GM21723 (cell line): Measurements from ENCODE around the gene PALLD.

Experiments used
- ATAC-seq: cut with Tn5 transposase; IDR thresholded peaks from one replicate; pipeline ENCODE4 v1.9.1; 2021; ENCODE audit warnings: mild to moderate bottlenecking, moderate library complexity; ENCODE audit not compliant: unreplicated experiment

PALLD gene

DNA sequence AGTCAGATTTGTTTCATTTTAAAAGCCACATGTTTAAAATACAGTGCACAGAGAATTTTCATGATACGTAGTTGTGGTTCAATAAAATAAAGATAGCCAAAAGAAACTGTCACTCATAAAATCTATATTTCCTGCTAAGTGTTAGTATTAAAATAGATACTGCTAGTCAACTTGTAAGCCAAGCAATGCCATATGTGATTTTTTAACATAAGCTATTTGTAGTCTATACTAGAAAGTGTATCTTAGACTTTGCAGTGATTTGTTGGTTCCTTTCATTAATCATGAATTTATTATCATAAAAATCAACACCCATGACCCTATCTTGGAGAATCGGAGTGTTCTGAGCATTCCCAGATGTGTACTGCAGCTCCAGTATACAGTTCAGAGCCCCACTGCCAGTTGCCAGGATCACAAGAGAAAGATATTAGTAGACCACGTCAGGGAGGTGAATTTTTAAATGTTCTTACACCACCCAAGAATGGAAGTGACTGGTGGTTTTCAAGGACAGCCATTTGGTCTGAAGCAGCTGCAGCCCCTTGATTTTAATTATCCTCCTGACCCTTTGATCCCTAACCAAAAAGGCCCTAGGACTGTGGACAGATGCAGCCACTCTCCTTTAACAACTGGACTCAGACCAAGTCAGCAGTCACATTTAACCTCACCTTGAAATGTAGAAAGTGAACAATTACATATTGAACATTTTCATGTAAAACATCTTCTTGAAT is 163.1 kb downstream of the PALLD start:
- no peak for ATAC-seq

DNA sequence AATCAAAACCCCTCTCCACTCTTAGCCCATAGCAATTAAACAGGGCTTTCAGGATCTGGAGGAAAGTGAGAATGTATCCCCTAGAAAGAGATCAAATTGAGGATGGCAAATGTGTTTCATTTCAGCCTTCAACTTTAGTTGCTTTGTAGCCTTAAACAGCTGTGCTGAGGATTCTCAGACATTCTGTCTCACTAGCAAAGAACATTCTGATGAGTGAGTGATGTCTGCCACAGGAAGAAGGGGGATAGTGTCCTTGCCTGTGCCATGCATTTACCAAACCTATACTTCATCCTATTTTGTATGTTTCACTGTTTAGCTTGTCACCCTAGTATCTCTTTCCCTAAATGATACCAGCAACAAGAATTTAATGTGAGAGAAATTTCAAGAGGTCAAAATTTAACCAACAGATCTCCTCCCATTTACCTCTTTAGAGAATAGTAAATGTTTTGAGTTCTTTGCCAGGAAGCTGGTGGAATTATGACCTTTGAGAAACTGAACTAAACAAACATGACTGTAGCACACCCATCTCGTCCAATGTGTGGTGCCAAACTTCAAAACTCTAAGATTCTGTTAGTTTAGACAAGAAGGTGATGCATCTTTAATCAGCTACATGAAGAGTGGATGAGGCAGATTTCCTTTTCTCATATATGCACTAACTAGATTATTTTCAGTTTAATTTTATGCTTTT is 165.6 kb downstream of the PALLD start:
- ATAC-seq, result no peak

DNA sequence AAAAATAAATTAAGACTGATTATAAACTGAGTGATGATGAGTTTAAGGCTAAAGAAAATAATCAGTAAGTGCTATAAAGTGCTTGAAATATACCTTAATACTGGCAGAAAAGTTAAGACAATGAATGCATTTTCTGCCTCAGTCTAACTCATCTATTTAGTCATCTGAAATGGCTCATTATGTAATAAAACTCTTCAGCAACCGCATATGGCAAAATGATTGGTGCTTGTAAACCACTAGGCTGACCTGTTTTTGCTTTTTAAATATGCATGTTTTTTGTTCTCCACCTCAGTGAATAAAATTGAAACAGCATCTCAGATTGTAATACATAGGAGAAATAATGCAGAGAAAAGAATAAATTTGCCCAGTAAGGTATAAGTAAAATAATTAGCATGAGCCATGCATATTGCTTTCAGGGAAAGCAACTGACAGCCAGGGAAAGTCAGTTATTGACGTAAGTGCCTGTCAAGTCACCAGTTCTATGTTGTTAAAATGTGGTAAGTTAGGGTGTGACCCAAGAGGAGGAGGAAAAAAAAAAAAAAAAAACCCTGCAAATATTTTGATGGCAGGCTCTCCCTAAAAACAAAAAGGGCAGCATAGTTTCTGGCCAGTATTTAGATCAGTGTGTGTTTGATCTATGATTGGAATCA is 167.5 kb downstream of the PALLD start:
- ATAC-seq, result no peak

DNA sequence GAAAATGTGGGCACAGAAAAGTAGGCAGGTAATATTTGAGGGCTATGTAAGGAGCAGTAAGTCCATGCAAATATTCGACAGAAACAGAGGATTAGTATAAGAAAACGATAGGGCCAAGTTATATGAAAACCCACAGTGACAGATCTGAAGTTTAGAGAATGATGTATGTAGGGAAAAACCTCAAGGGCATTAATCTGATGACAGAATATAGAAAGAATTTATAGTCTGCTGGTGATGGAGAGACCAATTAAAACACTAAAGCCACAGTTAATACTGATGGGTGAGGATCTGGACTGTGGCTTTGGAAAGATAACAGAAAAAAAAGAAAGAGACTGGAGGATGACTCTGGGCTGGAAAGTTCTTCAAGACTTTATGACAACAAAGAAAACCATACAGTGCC is 169.7 kb downstream of the PALLD start:
- ATAC-seq, result no peak

DNA sequence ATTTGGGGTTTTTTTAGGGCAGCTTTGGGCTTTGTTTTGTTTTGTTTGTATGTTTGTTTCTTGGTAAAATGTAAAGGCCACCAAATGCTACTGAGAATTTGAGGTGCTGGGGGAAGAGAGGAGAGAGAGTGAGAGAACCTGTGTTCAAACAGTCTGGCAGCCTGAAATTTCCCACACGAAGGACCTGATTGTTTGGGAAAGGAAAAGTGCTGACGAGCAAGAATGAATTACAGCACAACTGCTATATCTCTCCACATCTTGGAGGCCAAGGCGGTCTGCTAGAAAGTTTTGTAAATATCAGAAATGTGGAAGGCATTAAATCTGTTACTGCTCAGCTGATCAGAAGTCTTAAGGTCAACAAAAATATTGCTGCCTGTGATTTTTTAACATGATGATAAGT is 170.5 kb downstream of the PALLD start:
- no peak for ATAC-seq

DNA sequence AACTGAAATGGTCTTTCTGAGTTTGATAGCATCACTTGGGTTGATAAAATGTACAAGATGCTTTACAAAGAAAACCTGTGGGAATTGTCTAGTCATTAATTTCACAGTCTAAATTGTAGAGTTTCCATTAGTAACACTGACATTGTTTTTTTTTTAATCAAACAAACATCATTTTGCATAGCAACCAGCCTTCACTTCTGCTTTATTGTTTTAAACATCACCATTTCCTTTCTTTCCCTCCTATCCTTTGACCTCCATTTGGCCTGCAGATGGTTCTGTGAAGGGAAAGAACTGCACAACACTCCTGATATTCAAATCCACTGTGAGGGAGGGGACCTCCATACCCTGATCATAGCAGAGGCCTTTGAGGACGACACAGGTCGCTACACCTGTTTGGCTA is 171.1 kb downstream of the PALLD start:
- ATAC-seq, result no peak

DNA sequence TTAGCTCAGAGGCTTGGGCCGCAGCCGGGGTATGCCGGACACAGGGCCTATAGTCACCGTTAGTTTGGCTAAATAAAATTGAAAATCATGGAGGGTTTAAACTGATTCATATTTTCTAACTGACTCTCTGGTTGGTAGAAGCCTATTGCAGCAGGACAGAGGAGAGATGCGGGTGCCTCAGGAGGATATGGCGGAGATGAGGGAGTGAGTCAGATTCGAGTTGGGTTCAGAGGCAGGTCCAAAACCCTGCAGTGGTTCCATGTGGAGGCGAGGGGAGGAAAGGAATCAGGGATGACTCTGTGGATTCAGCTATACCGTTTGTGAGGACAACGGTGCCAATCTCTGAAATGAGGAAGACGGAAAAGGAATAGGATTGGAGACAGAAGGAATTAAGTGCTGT is 176.6 kb downstream of the PALLD start:
- no peak for ATAC-seq

DNA sequence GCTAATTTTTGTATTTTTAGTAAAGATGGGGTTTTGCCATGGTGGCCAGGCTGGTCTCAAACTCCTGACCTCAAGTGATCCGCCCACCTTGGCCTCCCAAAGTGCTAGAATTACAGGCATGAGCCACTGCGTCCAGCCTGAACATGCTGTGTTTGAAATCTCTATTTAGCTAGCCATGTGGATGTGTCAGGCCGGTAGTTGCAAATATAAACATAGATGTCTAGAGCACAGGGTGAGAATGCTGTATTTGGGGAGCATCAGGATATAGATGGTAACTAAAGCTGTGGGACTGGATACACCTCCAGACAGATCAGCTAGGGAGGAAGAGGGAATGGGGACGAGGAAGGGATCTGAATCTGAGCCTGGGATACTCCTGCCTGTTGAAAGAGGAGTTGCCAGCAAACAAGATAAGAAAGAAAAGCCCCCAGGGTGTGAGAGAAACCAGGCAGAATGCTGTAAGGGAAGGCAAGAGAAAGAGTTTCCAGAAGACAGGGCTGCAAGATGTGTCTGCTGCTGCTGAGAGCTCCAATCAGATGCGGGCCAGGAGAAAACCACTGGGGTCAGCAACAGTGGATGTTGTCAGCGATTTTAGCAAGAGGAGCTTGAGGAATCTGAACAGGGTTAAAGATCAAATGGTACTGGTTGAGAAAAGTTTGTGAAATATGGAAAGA is 177.4 kb downstream of the PALLD start:
- no peak for ATAC-seq

DNA sequence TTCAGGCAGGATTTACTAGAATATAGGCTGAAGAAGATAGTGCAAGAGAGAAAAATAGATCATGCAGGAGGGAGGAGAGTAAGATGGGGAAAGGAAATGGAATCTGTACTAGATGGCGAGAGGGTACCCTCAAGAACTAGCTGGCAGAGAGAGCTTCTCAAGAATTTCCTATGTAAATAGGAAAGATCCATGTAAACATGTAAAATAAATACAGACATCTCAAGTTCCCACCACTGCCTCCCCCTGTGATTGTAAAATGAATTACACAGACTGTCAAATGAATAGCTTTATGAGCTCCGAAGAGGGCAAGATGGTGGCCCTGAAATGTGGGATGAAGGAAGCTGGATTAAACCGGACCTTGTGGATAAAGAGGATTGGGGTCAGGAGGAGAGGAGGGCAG is 178.0 kb downstream of the PALLD start:
- ATAC-seq, result no peak

DNA sequence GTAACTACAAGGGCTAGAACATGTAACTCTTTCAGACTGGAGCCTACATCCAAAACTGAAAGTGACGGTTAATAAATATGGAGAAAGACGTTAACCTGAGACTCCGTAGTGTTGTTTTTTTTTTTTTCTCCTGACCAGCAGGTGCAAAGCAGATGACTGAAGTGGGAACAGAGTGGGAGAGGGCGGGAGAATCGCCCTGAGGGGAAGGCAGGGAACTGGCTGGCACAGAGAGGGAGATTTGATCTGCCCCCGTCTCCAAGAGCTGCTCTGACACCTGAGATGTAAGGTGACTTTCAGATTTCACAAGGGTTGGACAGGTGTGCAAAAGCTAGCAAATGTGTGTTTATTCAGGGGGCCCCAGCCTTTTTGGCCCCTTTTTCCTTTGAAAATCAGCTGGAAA is 180.2 kb downstream of the PALLD start:
- ATAC-seq, result no peak

DNA sequence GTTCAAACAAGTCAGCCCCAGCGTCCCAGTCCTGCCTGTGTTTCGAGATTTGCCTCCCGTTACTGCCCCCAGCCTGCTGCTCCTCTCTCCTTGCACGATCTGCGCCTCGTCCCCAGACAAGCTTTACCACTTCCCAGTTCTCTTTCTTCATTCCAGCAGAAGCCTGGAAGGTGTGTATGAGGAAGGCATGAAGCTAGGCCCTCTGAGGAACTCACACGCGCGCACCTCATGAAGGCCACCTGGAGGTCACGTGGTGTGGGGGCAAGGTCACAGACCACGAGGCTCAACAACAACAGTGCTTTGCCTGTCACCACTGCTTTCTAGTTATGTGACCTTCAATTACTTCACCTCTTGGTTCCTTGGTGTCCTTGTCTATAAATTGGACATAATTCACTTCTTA is 181.0 kb downstream of the PALLD start:
- ATAC-seq, result no peak

DNA sequence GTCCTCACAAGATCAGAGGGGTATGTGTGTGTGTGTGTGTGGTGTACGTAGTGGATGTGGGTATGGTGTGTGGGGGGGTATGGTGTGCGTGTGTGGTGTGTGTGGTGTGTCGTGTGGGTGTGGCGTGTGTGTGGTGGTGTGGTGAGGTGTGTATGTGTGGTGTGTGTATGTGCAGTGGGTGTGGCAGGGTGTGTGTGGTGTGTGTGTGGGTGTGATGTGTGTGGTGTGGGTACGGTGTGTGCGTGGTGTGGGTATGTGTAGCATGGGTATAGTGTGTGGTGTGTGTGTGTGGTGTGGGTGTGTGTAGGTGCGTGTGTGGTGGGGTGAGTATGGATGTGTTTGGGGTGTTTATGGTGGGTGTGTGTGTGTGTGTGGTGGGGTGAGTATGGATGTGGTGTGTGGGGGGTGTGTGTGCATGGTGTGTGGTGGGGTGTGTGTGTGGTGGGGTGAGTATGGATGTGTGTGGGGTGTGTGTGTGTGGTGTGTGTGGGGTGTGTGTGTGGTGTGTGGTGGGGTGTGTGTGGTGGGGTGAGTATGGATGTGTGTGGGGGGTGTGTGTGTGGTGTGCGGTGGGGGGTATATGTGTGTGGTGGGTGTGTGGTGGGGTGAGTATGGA is 182.0 kb downstream of the PALLD start:
- no peak for ATAC-seq

DNA sequence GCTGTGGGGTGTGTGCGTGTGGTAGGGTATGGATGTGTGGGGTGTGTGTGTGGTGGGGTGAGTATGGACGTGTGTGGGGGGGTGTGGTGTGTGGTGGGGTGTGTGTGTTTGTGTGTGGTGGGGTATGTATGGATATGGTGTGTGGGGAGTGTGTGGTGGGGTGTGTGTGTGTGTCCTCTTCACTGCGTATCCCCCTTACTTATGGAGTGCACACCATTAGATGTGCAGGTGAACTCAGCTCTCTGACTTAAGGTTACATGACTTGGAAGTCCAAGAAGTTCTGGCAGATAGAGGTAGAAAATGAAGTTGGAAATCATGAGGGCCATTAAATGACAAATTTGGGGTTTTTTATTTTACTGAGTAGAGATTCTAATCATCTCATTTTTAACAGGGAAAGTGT is 182.5 kb downstream of the PALLD start:
- no peak for ATAC-seq

DNA sequence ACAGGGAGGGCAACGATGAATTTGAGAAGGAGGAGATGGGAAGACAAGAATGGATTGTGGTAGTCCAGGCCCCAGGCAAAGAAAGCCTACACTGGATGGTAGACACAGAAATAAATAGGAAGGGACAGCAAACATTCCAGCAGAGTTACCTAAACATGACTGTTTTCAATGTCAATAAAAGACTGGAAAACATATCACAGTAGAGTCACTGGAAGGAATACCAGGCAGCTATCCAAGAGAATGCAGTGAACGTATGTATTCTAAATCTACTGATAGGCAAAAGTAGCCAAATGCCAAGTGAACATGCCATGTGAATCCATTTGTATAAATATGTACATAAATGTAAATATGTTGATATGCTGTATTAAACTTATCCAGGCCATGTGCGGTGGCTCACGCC is 183.0 kb downstream of the PALLD start:
- no peak for ATAC-seq

DNA sequence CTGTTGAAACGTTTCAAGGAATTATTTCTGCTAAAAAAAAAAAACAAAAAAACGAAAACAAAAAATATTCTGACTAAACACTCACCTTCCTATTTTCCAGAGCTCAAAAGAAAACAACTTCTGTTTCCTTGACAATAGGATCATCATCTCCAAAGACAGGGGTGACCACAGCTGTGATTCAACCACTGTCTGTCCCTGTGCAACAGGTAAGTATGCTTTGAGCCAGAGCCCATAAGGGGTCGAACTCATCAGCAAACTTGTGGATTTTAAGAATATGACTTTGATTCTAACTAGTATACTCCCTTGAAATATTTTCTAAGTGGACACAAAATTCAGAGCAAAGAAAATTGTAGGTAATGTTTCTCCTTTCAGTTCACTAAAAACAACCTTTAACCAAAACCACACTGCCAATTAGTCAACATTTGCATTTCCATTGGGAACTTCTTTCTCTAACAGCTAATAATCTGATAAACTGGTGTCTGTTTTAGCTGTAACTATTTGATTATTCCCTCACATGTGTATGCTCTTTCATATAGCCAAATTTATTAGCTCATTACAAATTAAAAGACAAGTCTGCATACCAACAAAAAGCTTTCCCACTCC is 186.1 kb downstream of the PALLD start:
- no peak for ATAC-seq

DNA sequence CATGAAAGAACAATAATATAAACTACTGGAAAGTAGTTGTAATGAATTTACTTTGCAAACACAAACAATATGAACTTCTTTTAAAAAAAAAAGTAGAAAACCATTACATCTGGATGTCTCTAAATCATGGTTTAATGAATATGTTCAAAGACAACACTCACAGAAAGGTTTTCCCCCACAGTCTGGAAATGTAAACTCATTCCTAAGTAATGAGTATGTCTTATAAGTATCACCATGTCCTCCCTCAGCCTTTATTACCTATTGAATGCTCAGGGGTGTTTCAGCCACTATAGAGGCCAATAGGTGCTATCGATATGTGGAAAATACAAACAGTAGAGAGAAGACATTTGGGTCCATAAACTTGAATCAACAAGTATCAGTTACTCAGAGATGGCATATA is 186.7 kb downstream of the PALLD start:
- ATAC-seq, result no peak

DNA sequence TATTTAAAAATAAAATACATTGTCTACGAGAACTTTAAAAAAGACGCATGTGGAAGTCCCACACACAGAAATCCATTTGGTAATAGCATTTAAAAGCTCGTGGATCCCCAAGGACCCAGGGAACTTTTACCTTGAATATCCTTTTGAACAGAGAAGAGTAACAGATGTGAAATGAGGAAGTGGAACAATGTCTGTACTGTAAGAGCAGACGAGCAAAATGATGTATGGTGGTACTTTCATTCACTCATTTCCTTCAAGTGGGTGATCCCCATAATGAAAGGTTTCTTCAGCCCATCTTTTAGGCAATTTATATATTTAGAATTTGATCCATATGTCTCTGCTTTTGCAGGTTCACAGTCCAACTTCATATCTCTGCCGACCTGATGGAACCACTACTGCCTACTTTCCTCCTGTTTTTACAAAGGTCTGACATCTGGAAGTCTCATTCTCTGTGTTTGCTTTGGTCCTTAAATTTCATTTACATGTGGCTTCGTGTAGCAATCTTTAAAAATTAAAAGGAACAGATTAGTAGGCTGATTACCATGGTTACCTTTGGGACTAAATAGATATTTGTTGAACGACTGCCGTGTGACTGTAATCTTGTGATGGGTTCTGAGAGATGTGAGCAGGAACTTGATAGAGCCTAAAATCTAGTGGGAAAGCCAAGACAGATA is 188.4 kb downstream of the PALLD start:
- peak; percentile 89 for ATAC-seq

DNA sequence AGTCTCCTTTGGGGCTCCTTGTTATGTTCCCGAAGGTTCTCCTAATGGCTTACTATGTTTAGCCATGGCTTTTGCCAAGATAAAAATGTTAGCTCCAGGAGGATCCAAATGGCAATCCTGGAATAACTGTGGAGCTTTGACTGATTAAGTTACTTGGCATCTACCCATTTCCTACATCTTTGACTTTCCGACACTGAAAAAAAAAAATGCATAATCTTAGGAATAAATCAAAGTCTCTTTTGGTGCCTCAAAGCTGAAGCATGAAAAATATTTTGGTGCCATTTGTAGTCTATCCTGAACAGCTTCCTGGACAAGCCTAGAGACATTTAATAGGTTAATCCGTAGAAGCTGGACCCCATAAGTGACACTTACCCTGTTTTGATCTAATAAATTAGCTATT is 191.7 kb downstream of the PALLD start:
- ATAC-seq, result no peak

DNA sequence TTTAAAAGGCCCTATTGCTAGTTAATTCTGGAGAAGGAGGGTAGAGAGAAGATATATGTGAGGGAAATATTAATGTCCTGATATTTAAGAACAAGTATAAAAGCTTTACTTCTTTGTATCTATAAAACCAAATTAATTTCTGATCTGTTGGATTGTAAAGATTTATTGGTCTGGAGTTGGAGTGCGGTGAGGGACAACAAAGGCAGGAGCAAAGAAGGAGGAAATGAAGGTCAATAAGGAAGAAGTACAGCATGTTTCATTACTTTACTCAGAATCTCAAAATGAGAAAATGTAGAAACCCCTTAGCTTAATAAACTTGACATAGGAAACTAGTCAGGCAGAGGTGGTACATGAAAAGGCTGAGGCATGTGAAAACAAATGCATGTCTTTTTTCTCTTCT is 192.9 kb downstream of the PALLD start:
- no peak for ATAC-seq

DNA sequence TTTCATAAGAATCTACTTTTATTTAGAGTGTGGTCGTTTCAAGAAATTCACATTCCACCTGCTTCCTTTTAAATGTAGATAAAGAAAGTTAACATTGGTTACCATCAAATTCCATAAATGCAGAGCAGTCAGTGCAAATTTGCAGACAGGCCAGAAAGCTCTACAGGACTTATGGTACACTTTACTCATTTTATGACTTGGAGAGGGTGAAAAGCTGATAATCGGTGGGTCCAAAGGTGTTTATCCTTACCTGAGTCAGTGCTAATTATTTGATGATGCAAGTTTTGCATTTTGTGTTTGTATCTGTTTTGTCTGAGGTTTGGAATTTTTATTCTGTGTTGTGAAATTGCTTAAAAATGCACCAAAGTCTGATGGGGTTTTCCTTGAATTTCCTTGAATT is 193.3 kb downstream of the PALLD start:
- no peak for ATAC-seq
